Stimulated activated CD8-positive, alpha-beta memory T cell treated with anti-CD3 and anti-CD28 coated beads, Interleukin-4, amount 100 ng/mL, for 4 hours (primary cell): ENCODE results near the gene INTS14.
"Not testable (repeated sequence)": the region's sequence is repeated elsewhere in the genome, so short reads cannot be mapped to it uniquely, and the experiment has no call there.

Source experiments
- DNase-seq, 2 donors: peaks; one replicate each; pipeline ENCODE4 v3.0.0-alpha.2; 2020; ENCODE audit warnings: low read depth in 2 of 2, low spot score in 1 of 2

INTS14 gene

GRCh38 chr15:65631503-65631902 is 20.6 kb upstream of the INTS14 start:
- no peak for DNase-seq

GRCh38 chr15:65630760-65631159 is 19.8 kb upstream of the INTS14 start:
- DNase-seq = no peak

DNA sequence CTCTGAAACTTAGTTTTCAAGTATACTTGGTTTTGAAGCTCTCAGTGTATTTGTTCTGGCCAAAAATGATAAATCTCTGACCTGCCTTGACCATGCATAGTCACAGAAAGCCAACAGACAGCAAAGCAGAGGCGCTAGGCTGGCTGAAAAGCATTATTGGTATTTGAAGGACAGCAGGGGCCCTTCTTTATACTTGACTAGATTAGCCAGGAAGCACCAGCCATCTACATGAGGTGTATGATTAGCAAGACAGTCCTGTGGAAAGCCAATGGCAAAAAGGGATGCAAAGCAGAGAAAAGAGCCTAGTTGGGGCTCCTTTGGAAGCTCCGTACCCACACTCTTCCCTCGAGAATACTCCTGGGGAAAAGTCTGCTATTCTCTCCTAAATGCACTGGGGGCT is 18.6 kb upstream of the INTS14 start:
- no peak for DNase-seq

DNA sequence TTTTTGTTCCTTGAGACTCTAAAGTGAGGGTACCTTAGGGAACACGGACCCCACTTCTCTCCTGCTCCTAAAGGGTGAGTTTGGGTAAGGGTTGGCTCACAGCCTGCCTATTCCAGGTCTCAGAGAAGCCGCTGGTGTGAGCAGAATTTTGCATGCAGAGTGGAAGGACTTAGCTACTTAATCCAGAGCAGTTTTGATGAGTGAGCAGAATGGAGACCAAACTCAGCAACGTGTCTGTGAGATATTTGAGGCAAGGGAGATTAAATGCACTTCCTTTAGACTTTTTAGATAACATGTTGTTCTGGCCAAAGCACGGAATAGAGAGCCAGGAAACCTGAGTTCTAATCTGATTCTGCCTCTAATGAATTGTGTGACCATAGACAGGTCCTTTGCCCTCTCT is 15.9 kb upstream of the INTS14 start:
- DNase-seq = no peak

DNA sequence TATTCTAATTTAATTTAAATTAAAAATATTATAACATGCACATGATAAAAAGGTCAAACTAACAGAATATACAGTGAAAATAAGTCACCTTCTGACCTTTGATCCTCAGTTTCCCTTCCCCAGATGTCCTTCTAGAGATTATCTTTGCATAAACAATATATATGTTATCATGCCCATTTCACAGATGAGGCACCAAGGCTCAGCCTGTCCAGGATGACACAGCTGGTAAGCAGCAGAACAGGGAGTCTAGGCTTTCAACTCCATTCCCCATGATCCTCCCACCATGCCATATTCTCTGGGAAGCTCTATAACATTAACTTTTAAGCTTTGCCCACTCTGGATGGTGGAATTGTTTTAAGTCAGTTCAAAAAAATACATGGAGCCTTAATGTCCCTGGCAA is 12.2 kb upstream of the INTS14 start:
- no peak for DNase-seq

DNA sequence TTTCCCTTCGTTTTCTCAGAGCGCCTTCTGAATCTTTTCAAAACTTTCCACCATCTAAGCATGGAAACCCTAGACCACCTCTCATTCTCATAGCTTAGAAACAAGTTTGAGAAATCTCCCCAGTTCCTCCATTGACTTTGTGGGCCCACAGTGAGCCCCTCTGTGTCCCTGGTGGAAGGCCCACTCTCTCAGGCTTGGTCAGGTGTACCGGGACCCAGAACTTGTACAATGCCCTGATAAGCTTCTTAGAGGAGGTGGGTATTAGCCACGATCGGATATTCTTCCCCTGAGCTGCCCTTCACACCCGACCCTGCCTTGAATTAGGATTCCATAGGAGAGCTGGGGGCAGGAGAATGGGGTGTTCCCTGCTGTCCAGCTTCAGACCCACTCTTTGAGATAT is 10.7 kb upstream of the INTS14 start, which contains the start of gene SLC24A1:
SLC24A1 (plus strand) TSS at position 301 of the 400 bp plus-strand sequence. CDS start 2,143 bp downstream, outside the sequence.
- no peak for DNase-seq

DNA sequence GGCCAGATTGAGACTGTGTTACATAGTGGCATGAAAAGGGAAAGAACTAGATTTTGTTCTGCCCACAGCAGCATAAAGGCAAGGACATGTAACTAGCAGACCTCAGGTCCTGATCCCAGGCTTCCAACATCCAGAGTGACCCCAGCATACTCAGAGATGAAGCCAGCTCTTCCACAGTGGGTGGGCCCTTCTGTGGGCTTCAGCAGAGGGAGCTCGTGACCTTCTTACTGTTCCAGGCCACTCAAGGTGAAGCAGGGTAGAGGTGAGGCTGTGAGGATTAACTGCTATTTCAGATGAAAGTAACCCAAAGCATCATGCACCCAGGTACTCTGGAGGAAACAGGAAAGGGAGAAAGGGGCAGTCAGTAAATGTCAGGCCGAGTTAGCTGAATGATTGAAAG is 9.9 kb upstream of the INTS14 start:
- DNase-seq = no peak

DNA sequence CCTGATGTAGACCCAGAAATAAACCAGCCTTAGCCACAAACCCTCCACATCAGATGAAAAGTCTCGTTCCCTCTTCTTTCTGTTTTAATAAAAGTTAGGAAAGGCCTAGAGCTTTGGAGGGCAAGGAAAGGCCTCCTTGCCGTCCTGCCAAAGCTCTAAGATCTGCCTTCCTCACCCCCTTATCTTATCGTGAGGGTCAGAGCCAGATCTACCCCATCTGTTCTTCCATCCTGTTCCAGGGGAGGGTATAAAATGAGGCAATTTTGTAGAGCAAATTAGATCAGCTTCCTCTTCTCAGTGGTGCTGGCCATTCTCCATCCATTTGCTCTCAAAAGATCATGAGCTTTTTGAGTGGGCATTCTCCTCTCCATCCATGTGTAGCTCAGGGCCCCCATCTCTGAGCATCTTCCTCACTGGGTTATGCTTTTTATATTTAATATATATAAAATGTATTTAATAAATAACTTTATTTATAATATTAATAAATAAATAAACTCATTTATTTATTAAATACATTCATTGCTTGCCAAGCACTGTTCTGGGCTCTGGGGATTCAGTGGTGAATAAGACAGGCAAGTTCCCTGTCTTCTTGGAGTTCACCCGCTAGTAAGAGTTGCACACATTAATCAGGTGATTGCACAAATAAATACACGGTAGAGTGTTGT is 8.8 kb upstream of the INTS14 start:
- no peak for DNase-seq

- no peak for DNase-seq
These were observed 7.7 kb upstream of the INTS14 start for GRCh38 chr15:65618560-65619109.

DNA sequence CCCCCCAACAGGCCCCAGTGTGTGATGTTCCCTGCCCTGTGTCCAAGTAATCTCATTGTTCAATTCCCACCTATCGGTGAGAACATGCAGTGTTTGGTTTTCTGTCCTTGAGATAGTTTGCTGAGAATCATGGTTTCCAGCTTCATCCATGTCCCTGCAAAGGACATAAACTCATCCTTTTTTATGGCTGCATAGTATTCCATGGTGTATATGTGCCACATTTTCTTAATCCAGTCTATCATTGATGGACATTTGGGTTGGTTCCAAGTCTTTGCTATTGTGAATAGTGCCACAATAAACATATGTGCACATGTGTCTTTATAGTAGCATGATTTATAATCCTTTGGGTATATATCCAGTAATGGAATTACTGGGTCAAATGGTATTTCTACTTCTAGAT is 5.0 kb upstream of the INTS14 start:
- DNase-seq = not testable (repeated sequence)

- no peak for DNase-seq
These were observed 2.2 kb upstream of the INTS14 start for GRCh38 chr15:65612949-65613744.

DNA sequence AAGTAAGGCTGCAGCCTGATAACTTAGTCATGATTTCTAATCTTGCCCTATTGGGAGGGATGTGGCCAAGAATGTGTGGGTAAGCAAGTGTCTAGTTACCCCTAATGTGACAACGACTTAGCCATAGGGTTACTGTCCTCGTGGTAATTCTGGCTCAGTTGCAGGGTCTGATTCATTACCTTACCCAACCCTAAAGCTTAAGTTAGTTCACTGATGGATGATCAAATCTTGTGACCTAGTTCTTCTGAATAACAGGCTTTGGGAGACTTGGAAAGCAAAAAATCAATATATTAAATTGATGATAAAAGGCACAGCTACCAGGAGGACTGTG is 1.6 kb upstream of the INTS14 start:
- DNase-seq = no peak

- DNase-seq = no peak
These were observed 1.1 kb upstream of the INTS14 start for GRCh38 chr15:65611888-65612615.

GRCh38 chr15:65603559-65603958 is 7.4 kb downstream of the INTS14 start:
- DNase-seq = no peak

DNA sequence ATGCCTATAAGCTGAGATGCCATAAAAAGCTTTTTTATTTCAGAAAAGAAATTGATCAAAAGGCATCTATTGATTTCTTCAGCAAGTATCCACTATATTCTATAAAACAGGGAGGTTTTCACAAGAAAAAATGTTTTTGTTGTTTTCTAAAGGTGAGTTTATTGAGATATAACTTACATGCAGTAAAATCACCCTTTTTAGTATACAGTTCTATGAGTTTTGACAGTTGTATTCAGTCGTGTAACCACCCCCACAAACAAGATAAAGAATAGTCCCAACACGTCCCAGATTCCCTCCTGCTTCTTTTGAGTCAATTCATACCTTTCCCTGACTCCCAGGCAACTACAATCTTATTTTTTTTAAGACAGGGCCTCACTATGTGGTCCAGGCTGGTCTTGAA is 7.8 kb downstream of the INTS14 start:
- DNase-seq = no peak

DNA sequence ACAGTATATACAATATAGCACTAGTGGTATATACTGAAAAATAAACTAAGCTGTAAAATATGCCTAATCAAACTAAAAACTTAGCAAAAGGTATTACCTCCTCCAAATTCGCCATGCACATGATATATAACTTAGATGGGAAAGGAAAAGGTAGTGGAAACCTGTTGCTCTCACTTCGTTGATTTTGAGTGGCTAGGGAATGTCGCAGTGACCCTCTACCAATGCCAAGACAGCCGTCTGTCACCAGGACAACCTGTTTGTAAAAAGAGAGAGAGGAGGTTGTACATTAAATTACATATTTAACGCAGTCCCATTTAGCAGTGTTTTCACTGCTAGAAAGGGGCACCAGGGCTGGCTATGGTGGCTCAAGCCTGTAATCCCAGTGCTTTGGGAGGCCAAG is 11.3 kb downstream of the INTS14 start:
- no peak for DNase-seq

- DNase-seq = no peak
These were observed 12.5 kb downstream of the INTS14 start for GRCh38 chr15:65598468-65598867.

DNA sequence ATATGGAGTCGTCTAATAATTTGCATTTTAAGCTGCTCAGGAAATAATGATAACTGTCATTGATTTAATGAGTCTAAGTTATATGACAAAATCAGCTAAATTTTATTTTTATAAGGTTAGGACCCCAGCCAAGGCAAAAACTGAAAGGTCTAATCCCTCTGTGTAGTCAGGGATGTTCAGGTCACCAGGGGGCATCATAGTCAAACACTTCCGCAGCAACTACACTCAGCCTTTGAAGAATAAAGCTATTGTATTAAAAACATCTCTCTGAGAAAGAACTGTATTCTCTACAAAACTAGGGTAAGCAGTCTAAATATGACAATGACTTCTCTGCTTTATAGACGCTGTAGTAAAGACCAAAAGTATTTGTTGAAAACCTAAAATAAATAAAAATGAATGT is 15.0 kb downstream of the INTS14 start:
- DNase-seq = no peak

DNA sequence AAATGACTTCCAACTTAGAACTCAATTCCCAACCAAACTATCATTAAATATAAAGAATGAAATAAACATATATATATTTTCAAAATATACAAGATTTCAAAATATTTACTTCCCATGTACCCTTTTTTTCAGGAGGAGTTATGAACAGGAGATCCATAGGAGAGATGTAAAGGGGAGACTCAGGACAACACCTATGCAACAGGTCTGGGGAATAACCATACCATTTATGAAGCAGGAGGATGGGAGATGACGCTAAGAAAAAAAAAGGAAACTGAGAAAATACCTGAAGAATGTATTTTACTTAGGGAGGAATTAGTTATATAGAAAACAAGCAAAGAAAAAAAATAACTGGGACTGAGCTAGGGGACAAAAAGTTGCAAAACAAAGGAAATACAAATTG is 23.8 kb downstream of the INTS14 start:
- DNase-seq = no peak

- no peak for DNase-seq
These were observed 26.7 kb downstream of the INTS14 start for GRCh38 chr15:65584241-65584640.

GRCh38 chr15:65583701-65584100 is 27.2 kb downstream of the INTS14 start:
- no peak for DNase-seq

GRCh38 chr15:65580287-65580686 is 30.6 kb downstream of the INTS14 start:
- DNase-seq = no peak
